Measurements from ENCODE around the gene PRKCE. TPM values are rescaled to one million over a fixed set of nuclear protein-coding genes. Genes with fewer than 3 reads are reported as not detected.
A peak's percentile ranks its signal among the peaks of the same experiment; 100 is the strongest.
"Not testable (repeated sequence)": the region's sequence is repeated elsewhere in the genome, so short reads cannot be mapped to it uniquely, and the experiment has no call there.

Gene PRKCE
- polyA plus RNA-seq, 3 donors, result 1.3 to 7.7 (median 2.3) TPM

- DNase-seq, result no peak
- peaks cover 3 to 15% (median 3%) of the 10 kb centered on the region in 3 donors for H3K27me3 Mint-ChIP-seq (ENCODE audit: low read depth in 3 of 3)
- Histone ChIP-seq H3K36me3 (replicated peaks in 1 of 2; ENCODE audit: control insufficient read depth in 1 of 2, insufficient read depth in 2 of 2, low read length in 2 of 2) (no peaks in the 10 kb centered on the region), H3K4me1 (ENCODE audit: control insufficient read depth in 1 of 2, insufficient read depth in 2 of 2, low read length in 2 of 2) (no peaks in the 10 kb centered on the region), H2AFZ (ENCODE audit: insufficient read depth, low read depth, low read length, poor library complexity, severe bottlenecking) (no peak overlapping the region), H3K4me3 (replicated peaks in 1 of 3; ENCODE audit: low read depth in 2 of 3, low read length in 3 of 3) (no peak overlapping the region), H4K20me1 (ENCODE audit: insufficient read depth, low read length) (no peaks in the 10 kb centered on the region), H3K27ac (ENCODE audit: low read depth in 1 of 2, low read length in 2 of 2) (no peak overlapping the region), H3K4me2 (replicated peaks; ENCODE audit: extremely low read depth, low read length, poor library complexity, severe bottlenecking) (no peak overlapping the region), H3K9me3 (replicated peaks in 1 of 2; ENCODE audit: control insufficient read depth in 1 of 2, insufficient read depth in 1 of 2, low read length in 2 of 2) (peaks cover 22 to 37% of the 10 kb centered on the region in 2 donors), H3K27me3 (ENCODE audit: control insufficient read depth in 2 of 2, insufficient read depth in 2 of 2, low read length in 2 of 2) (no peaks in the 10 kb centered on the region), H3K79me2 (ENCODE audit: insufficient read depth, low read length) (no peaks in the 10 kb centered on the region), H3K9ac (ENCODE audit: insufficient read depth, low read length, poor library complexity, severe bottlenecking) (no peak overlapping the region)
- intact Hi-C loops (cut with micrococcal nuclease), result no loop called here
- peaks cover 23 to 56% (median 40%) of the 10 kb centered on the region in 7 donors for H3K9me3 Mint-ChIP-seq
- H3K4me3 Mint-ChIP-seq, result no peak overlapping the region
- H3K4me1 Mint-ChIP-seq, result no peaks in the 10 kb centered on the region
- H3K27ac Mint-ChIP-seq, result no peak overlapping the region
- TF ChIP-seq CTCF (IDR thresholded peaks at IDR 0.05), result no peak
- no CpG with 5 or more reads among the region's 2 CpGs for WGBS (ENCODE audit: insufficient coverage)
- H3K36me3 Mint-ChIP-seq, result no peaks in the 10 kb centered on the region
These were observed 562.4 kb downstream of the PRKCE start for GRCh38 chr2:46213906-46214305.

GRCh38 chr2:46216213-46216612 lies 564.7 kb downstream of the PRKCE start:
- peaks cover 4% of the 10 kb centered on the region for H3K4me1 Mint-ChIP-seq
- Histone ChIP-seq H3K27me3 (ENCODE audit: control insufficient read depth in 2 of 2, insufficient read depth in 2 of 2, low read length in 2 of 2) (no peaks in the 10 kb centered on the region), H4K20me1 (ENCODE audit: insufficient read depth, low read length) (no peaks in the 10 kb centered on the region), H2AFZ (ENCODE audit: insufficient read depth, low read depth, low read length, poor library complexity, severe bottlenecking) (no peak overlapping the region), H3K27ac (ENCODE audit: low read depth in 1 of 2, low read length in 2 of 2) (no peak overlapping the region), H3K4me3 (replicated peaks in 1 of 3; ENCODE audit: low read depth in 2 of 3, low read length in 3 of 3) (no peak overlapping the region), H3K4me2 (replicated peaks; ENCODE audit: extremely low read depth, low read length, poor library complexity, severe bottlenecking) (no peak overlapping the region), H3K9ac (ENCODE audit: insufficient read depth, low read length, poor library complexity, severe bottlenecking) (no peak overlapping the region), H3K4me1 (ENCODE audit: control insufficient read depth in 1 of 2, insufficient read depth in 2 of 2, low read length in 2 of 2) (no peaks in the 10 kb centered on the region), H3K79me2 (ENCODE audit: insufficient read depth, low read length) (no peaks in the 10 kb centered on the region), H3K36me3 (replicated peaks in 1 of 2; ENCODE audit: control insufficient read depth in 1 of 2, insufficient read depth in 2 of 2, low read length in 2 of 2) (no peaks in the 10 kb centered on the region), H3K9me3 (replicated peaks in 1 of 2; ENCODE audit: control insufficient read depth in 1 of 2, insufficient read depth in 1 of 2, low read length in 2 of 2) (peaks cover 22 to 32% of the 10 kb centered on the region in 2 donors)
- intact Hi-C loops (cut with micrococcal nuclease), result no loop called here
- H3K4me3 Mint-ChIP-seq, result no peak overlapping the region
- TF ChIP-seq CTCF (IDR thresholded peaks at IDR 0.05), result no peak
- peaks cover 15 to 28% (median 17%) of the 10 kb centered on the region in 3 donors for H3K27me3 Mint-ChIP-seq (ENCODE audit: low read depth in 3 of 3)
- H3K27ac Mint-ChIP-seq, result no peak overlapping the region
- no peaks in the 10 kb centered on the region for H3K36me3 Mint-ChIP-seq
- no peak for DNase-seq
- no CpG with 5 or more reads among the region's 1 CpG for WGBS (ENCODE audit: insufficient coverage)
- peaks cover 18 to 56% (median 32%) of the 10 kb centered on the region in 7 donors for H3K9me3 Mint-ChIP-seq

GRCh38 chr2:46223514-46223913 lies 572.0 kb downstream of the PRKCE start:
- Mint-ChIP-seq H3K9me3 (peaks cover 2 to 32% (median 13%) of the 10 kb centered on the region in 7 donors), H3K27ac (peak overlapping the region in 4 of 7 donors; percentile 11 to 85 (median 29)), H3K4me1 (peaks cover 39% of the 10 kb centered on the region), H3K4me3 (peak overlapping the region in 1 of 2 donors; percentile 65), H3K27me3 (ENCODE audit: low read depth in 3 of 3) (peaks cover 36 to 53% (median 46%) of the 10 kb centered on the region in 3 donors)
- H3K36me3 ChIP-seq (replicated peaks in 1 of 2; ENCODE audit: control insufficient read depth in 1 of 2, insufficient read depth in 2 of 2, low read length in 2 of 2); H3K79me2 ChIP-seq (ENCODE audit: insufficient read depth, low read length); H3K9ac ChIP-seq (ENCODE audit: insufficient read depth, low read length, poor library complexity, severe bottlenecking); H3K36me3 Mint-ChIP-seq; intact Hi-C loops (cut with micrococcal nuclease); H4K20me1 ChIP-seq (ENCODE audit: insufficient read depth, low read length); H3K27me3 ChIP-seq (ENCODE audit: control insufficient read depth in 2 of 2, insufficient read depth in 2 of 2, low read length in 2 of 2); H3K4me3 ChIP-seq (replicated peaks in 1 of 3; ENCODE audit: low read depth in 2 of 3, low read length in 3 of 3); H2AFZ ChIP-seq (ENCODE audit: insufficient read depth, low read depth, low read length, poor library complexity, severe bottlenecking); H3K9me3 ChIP-seq (replicated peaks in 1 of 2; ENCODE audit: control insufficient read depth in 1 of 2, insufficient read depth in 1 of 2, low read length in 2 of 2); H3K27ac ChIP-seq (ENCODE audit: low read depth in 1 of 2, low read length in 2 of 2); H3K4me2 ChIP-seq (replicated peaks; ENCODE audit: extremely low read depth, low read length, poor library complexity, severe bottlenecking): not testable (repeated sequence)
- DNase-seq, result peak in 2 of 3 donors; percentile 21 to 28
- H3K4me1 ChIP-seq (ENCODE audit: control insufficient read depth in 1 of 2, insufficient read depth in 2 of 2, low read length in 2 of 2), result peaks cover 21 to 34% of the 10 kb centered on the region in 2 donors
- WGBS (ENCODE audit: insufficient coverage), result no CpG with 5 or more reads among the region's 1 CpG
